HG02623 (cell line): ENCODE results near the gene APOL6.

ENCODE experiments used
- ATAC-seq: cut with Tn5 transposase; IDR thresholded peaks from one replicate; pipeline ENCODE4 v1.9.1; 2021; ENCODE audit warnings: moderate library complexity; ENCODE audit not compliant: unreplicated experiment

Gene APOL6

GRCh38 chr22:35712672-35713071 lies 64.4 kb downstream of the APOL6 start:
- ATAC-seq = no peak

DNA sequence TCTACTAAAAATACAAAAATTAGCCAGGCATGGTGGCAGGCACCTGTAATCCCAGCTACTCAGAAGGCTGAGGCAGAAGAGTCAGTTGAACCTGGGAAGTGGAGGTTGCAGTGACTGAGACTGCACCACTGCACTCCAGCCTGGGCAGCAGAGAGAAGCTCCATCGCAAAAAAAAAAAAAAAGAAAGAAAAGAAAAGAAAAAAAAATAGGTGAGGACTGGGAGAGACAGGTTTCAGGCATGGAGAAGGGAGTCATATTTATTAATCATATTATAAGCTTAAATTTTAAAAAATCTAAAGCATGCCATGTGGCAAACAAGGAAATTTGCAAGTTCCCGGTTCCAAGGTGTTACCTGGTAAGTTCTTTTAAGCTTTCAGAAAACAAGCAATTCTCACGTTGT lies 69.3 kb downstream of the APOL6 start, which contains the start of gene APOL5:
TSS of gene APOL5 (plus strand) at position 301 of the 400 bp plus-strand sequence. CDS start at position 301, 0 bp downstream.
- no peak for ATAC-seq
